Nephron (organoid): ENCODE results near the gene TNIK.

Experiments used
- H3K27ac Mint-ChIP-seq, 3 experiments: 2 replicates each; pipeline ENCODE4 v1.8.0; 2020; ENCODE audit warnings: mixed read lengths in 3 of 3, mild to moderate bottlenecking in 2 of 3, moderate library complexity in 1 of 3
- H3K27me3 Mint-ChIP-seq: 2 replicates; pipeline ENCODE4 v1.8.0; 2021; ENCODE audit warnings: low read depth, mild to moderate bottlenecking, moderate library complexity, mixed read lengths
- H3K36me3 Mint-ChIP-seq: 2 replicates; pipeline ENCODE4 v1.8.0; 2020; ENCODE audit warnings: low read depth, mixed read lengths
- H3K4me1 Mint-ChIP-seq: 2 replicates; pipeline ENCODE4 v1.8.0; 2020; ENCODE audit warnings: mixed read lengths
- H3K4me3 Mint-ChIP-seq, 3 experiments: 2 replicates each; pipeline ENCODE4 v1.8.0; 2020; ENCODE audit warnings: mild to moderate bottlenecking in 3 of 3, mixed read lengths in 3 of 3, moderate library complexity in 2 of 3
- H3K9me3 Mint-ChIP-seq: 2 replicates; pipeline ENCODE4 v1.8.0; 2020; ENCODE audit warnings: mixed read lengths
- CTCF ChIP-seq, 3 experiments: fragments of 200-600 bp; sonication (generic); IDR thresholded peaks; one replicate each; pipeline ENCODE4 v1.5.0; 2021; ENCODE audit warnings: antibody characterized with exemption in 3 of 3; ENCODE audit not compliant: unreplicated experiment in 3 of 3

Gene TNIK

GRCh38 chr3:171491361-171491760 lies 31.2 kb upstream of the TNIK start:
- TF ChIP-seq CTCF (IDR thresholded peaks at IDR 0.05; ENCODE audit: unreplicated experiment in 3 of 3), result no peak
- H3K4me1 Mint-ChIP-seq, result no peaks in the 10 kb centered on the region
- no peaks in the 10 kb centered on the region for H3K36me3 Mint-ChIP-seq
- H3K9me3 Mint-ChIP-seq, result no peaks in the 10 kb centered on the region
- no peak overlapping the region for H3K27ac Mint-ChIP-seq
- H3K4me3 Mint-ChIP-seq, result no peak overlapping the region
- H3K27me3 Mint-ChIP-seq, result no peaks in the 10 kb centered on the region

- Mint-ChIP-seq H3K4me1 (no peaks in the 10 kb centered on the region), H3K27me3 (no peaks in the 10 kb centered on the region), H3K36me3 (no peaks in the 10 kb centered on the region), H3K4me3 (no peak overlapping the region), H3K27ac (no peak overlapping the region), H3K9me3 (no peaks in the 10 kb centered on the region)
- TF ChIP-seq CTCF (IDR thresholded peaks at IDR 0.05; ENCODE audit: unreplicated experiment in 3 of 3), result no peak
Measured at GRCh38 chr3:171490901-171491300, 30.7 kb upstream of the TNIK start.

GRCh38 chr3:171489348-171489747 lies 29.1 kb upstream of the TNIK start:
- Mint-ChIP-seq H3K36me3 (no peaks in the 10 kb centered on the region), H3K27ac (no peak overlapping the region), H3K27me3 (no peaks in the 10 kb centered on the region), H3K4me1 (no peaks in the 10 kb centered on the region), H3K4me3 (no peak overlapping the region), H3K9me3 (no peaks in the 10 kb centered on the region)
- TF ChIP-seq CTCF (IDR thresholded peaks at IDR 0.05; ENCODE audit: unreplicated experiment in 3 of 3), result no peak

- Mint-ChIP-seq H3K36me3 (no peaks in the 10 kb centered on the region), H3K27ac (no peak overlapping the region), H3K4me1 (no peaks in the 10 kb centered on the region), H3K4me3 (no peak overlapping the region), H3K9me3 (no peaks in the 10 kb centered on the region), H3K27me3 (no peaks in the 10 kb centered on the region)
- TF ChIP-seq CTCF (IDR thresholded peaks at IDR 0.05; ENCODE audit: unreplicated experiment in 3 of 3), result no peak
Measured at GRCh38 chr3:171488479-171488878, 28.3 kb upstream of the TNIK start.

DNA sequence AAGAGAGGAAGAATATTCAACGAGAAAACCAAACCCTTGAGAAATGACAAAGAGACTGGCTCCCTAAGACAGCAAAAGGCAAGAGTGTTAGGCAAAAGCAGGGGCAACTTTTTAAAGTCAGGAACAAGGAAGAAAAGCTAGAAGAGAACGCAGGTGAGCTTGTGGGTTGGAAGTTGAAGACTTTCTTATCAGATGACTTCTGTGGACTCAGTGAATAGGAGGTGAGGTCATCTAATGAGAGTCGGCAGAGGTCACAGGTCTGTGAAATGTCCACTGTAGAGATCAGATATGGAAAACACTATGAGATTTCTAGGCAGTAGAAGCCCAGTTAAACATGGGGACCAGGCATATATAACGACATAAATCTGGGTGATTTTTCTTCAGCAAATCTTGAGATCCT lies 27.2 kb upstream of the TNIK start:
- Mint-ChIP-seq H3K9me3 (no peaks in the 10 kb centered on the region), H3K4me1 (no peaks in the 10 kb centered on the region), H3K4me3 (no peak overlapping the region), H3K36me3 (no peaks in the 10 kb centered on the region), H3K27ac (no peak overlapping the region), H3K27me3 (no peaks in the 10 kb centered on the region)
- no peak for TF ChIP-seq CTCF (IDR thresholded peaks at IDR 0.05; ENCODE audit: unreplicated experiment in 3 of 3)

- no peak for TF ChIP-seq CTCF (IDR thresholded peaks at IDR 0.05; ENCODE audit: unreplicated experiment in 3 of 3)
- Mint-ChIP-seq H3K4me1 (no peaks in the 10 kb centered on the region), H3K27me3 (no peaks in the 10 kb centered on the region), H3K4me3 (no peak overlapping the region), H3K27ac (no peak overlapping the region), H3K36me3 (no peaks in the 10 kb centered on the region), H3K9me3 (no peaks in the 10 kb centered on the region)
Measured at GRCh38 chr3:171485338-171485737, 25.1 kb upstream of the TNIK start.
